Subcutaneous abdominal adipose tissue (tissue), 5 donors: ENCODE results near the gene OLFM4.
"Not testable (repeated sequence)": the region's sequence is repeated elsewhere in the genome, so short reads cannot be mapped to it uniquely, and the experiment has no call there.

Experiments used
- H3K27ac ChIP-seq: one replicate; pipeline ENCODE4 v1.7.0; 2013; ENCODE audit warnings: low read depth, mild to moderate bottlenecking, inconsistent platforms, low read length, moderate library complexity
- H3K27me3 ChIP-seq, 5 donors: one replicate each; pipeline ENCODE4 v1.7.0; 2013; ENCODE audit warnings: low read length in 5 of 5, inconsistent platforms in 1 of 5; ENCODE audit not compliant: control insufficient read depth in 5 of 5, insufficient read depth in 4 of 5
- H3K36me3 ChIP-seq, 5 donors: one replicate each; pipeline ENCODE4 v1.7.0; 2013; ENCODE audit warnings: low read length in 5 of 5; ENCODE audit not compliant: control insufficient read depth in 5 of 5, insufficient read depth in 5 of 5
- H3K4me1 ChIP-seq, 5 donors: one replicate each; pipeline ENCODE4 v1.7.0; 2013; ENCODE audit warnings: low read length in 5 of 5, mild to moderate bottlenecking in 3 of 5, moderate library complexity in 1 of 5; ENCODE audit not compliant: control insufficient read depth in 5 of 5, insufficient read depth in 5 of 5
- H3K4me3 ChIP-seq, 5 donors: one replicate each; pipeline ENCODE4 v1.7.0; 2013; ENCODE audit warnings: low read length in 5 of 5, low read depth in 1 of 5
- H3K9ac ChIP-seq, 5 donors: one replicate each; pipeline ENCODE4 v1.7.0; 2013; ENCODE audit warnings: low read length in 5 of 5, mild to moderate bottlenecking in 4 of 5, moderate library complexity in 3 of 5
- H3K9me3 ChIP-seq, 5 donors: one replicate each; pipeline ENCODE4 v1.7.0; 2013; ENCODE audit warnings: low read length in 5 of 5; ENCODE audit not compliant: control insufficient read depth in 5 of 5
- donor health status: healthy.
- donor health status: healthy.
- donor health status: healthy.
- donor health status: healthy.
- donor health status: healthy.

Gene OLFM4

DNA sequence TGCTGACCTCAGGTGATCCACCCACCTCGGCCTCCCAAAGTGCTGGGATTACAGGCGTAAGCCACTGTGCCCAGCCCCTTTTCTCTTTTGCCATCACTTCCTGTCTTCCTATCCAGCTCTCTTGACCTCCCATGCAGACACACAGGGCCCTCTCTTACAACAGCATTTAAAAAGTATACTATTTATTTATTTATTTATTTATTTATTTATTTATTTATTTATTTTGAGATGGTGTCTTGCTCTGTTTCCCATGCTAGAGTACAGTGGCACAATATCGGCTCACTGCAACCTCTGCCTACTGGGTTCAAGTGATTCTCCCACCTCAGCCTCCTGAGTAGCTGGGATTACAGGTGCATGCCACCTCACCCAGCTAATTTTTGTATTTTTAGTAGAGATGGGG lies 14.6 kb upstream of the OLFM4 start:
- not testable (repeated sequence) for H3K4me3 ChIP-seq, H3K27me3 ChIP-seq, H3K4me1 ChIP-seq, H3K9ac ChIP-seq, H3K9me3 ChIP-seq, H3K36me3 ChIP-seq, H3K27ac ChIP-seq

- H3K9me3 ChIP-seq: peaks cover 0 to 6% (median 0%) of the 10 kb centered on the region in 5 donors
Measured at GRCh38 chr13:53014495-53015443, 13.8 kb upstream of the OLFM4 start.

DNA sequence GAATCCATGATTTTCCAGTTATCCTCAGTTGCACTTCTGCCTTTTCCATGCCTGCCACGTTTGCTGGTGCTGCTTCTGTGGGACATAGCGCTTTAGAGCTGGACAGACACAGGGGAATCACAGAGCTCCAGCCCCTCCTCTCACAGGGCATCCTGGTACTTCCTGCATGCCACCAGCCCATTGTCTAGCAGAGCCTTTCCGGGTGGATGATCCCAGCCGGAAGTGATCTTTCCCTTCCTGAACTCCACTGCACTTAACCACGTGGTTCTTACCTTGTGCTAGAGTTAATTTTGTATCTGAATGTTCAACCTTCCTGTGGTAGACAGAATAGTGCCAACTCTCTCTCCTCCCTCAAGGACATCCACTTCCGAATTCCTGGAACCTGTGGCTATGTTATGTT lies 12.6 kb upstream of the OLFM4 start:
- Histone ChIP-seq H3K27ac (no peak overlapping the region), H3K4me3 (no peak overlapping the region), H3K9me3 (peaks cover 0 to 6% (median 0%) of the 10 kb centered on the region in 5 donors), H3K27me3 (no peaks in the 10 kb centered on the region), H3K4me1 (no peaks in the 10 kb centered on the region), H3K9ac (no peak overlapping the region), H3K36me3 (no peaks in the 10 kb centered on the region)

More at GRCh38 chr13:53014495-53015443, 13.8 kb upstream of the OLFM4 start:
- Histone ChIP-seq H3K4me1 (no peaks in the 10 kb centered on the region), H3K27me3 (no peaks in the 10 kb centered on the region), H3K27ac (no peak overlapping the region), H3K9ac (no peak overlapping the region), H3K36me3 (no peaks in the 10 kb centered on the region), H3K4me3 (no peak overlapping the region)

- H3K9ac ChIP-seq: no peak overlapping the region
- H3K9me3 ChIP-seq: peaks cover 0 to 6% (median 0%) of the 10 kb centered on the region in 5 donors
- no peaks in the 10 kb centered on the region for H3K4me1 ChIP-seq
- H3K4me3 ChIP-seq: no peak overlapping the region
- H3K27me3 ChIP-seq: no peaks in the 10 kb centered on the region
- H3K36me3 ChIP-seq: no peaks in the 10 kb centered on the region
- no peak overlapping the region for H3K27ac ChIP-seq
Measured at GRCh38 chr13:53017433-53017970, 11.1 kb upstream of the OLFM4 start.

DNA sequence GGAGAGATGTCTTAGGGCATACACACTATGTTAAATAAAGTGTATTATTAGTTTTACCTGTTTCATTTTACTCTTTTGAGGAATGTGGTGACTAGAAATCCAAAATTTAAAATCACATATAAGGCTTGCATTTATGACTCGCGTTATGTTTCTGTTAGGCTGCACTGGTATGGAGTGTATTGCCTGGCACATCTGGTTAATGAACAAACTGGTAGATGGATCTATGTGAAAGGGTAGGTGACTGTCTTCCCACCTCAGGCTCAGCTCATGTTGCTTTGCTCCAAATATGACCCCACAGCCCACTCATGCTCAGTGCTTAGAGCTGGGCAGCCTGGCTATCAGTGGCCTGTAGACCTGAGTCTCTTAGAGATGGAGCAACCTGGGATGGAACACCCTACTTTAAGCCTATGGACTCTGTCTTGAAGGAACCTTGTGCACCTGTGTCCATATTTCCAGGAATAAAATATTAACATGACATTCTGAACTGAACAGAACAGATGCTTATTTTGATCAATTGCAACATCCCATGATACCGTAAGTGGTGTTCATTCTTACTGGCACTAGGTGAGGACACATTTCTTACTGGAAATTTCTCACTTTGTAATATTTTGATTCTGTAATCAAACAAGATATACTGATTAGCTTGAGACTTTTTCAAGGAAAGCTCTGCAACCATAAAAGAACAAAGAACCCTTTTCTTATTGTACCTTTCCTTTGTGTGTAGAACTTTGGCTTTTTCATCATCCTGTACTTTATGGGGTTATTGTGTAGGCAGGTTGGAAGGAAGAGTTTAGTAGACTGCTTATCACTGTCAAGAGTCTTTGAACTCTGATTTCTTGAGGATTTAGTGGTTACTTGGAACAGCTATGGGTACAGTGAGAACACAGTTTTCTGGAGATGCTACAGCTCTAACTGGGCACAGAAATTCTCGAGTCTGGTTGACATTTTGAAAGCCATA lies 9.6 kb upstream of the OLFM4 start:
- Histone ChIP-seq H3K9me3 (peaks cover 0 to 6% (median 0%) of the 10 kb centered on the region in 5 donors), H3K9ac (no peak overlapping the region), H3K27me3 (no peaks in the 10 kb centered on the region), H3K4me3 (no peak overlapping the region), H3K27ac (no peak overlapping the region), H3K36me3 (no peaks in the 10 kb centered on the region), H3K4me1 (no peaks in the 10 kb centered on the region)

GRCh38 chr13:53020764-53021335 lies 7.8 kb upstream of the OLFM4 start:
- Histone ChIP-seq H3K27ac (no peak overlapping the region), H3K9me3 (peaks cover 0 to 6% (median 0%) of the 10 kb centered on the region in 5 donors), H3K9ac (no peak overlapping the region), H3K4me1 (no peaks in the 10 kb centered on the region), H3K4me3 (no peak overlapping the region), H3K36me3 (no peaks in the 10 kb centered on the region), H3K27me3 (no peaks in the 10 kb centered on the region)

DNA sequence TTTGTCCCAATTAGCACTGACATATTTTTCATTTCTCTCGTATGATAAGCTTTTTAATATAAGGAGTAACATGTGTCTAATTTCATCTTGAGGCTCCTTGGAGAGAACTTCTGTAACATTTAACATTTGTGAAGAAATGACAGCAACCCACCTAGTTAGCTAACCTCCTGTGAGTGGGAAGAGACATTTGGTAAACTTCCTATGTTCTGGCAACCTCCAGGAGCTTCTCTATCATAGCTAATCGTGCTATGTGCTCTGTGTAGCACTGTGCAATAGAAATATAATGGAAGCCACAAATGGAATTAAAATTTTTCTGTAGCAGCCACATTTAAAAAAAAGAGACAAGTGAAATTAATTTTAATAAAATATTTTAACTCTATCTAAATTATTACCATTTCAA lies 5.4 kb upstream of the OLFM4 start:
- Histone ChIP-seq H3K4me1 (no peaks in the 10 kb centered on the region), H3K4me3 (no peak overlapping the region), H3K9ac (no peak overlapping the region), H3K27ac (no peak overlapping the region), H3K36me3 (no peaks in the 10 kb centered on the region), H3K27me3 (no peaks in the 10 kb centered on the region), H3K9me3 (no peaks in the 10 kb centered on the region)

- no peaks in the 10 kb centered on the region for H3K9me3 ChIP-seq
- no peaks in the 10 kb centered on the region for H3K27me3 ChIP-seq
- H3K4me1 ChIP-seq: no peaks in the 10 kb centered on the region
- no peak overlapping the region for H3K9ac ChIP-seq
- H3K36me3 ChIP-seq: no peaks in the 10 kb centered on the region
- no peak overlapping the region for H3K27ac ChIP-seq
- no peak overlapping the region for H3K4me3 ChIP-seq
Measured at GRCh38 chr13:53028063-53028462, 550 bp upstream of the OLFM4 start.

GRCh38 chr13:53032849-53033248 lies 4.2 kb downstream of the OLFM4 start:
- Histone ChIP-seq H3K4me1 (no peaks in the 10 kb centered on the region), H3K36me3 (no peaks in the 10 kb centered on the region), H3K27ac (no peak overlapping the region), H3K4me3 (no peak overlapping the region), H3K9ac (no peak overlapping the region), H3K9me3 (no peaks in the 10 kb centered on the region), H3K27me3 (peaks cover 0 to 2% (median 0%) of the 10 kb centered on the region in 5 donors)
